RWPE1 (cell line): Measurements from ENCODE around the gene CCDC70.

Experiments used
- CTCF ChIA-PET: fragments of 350-600 bp; sonication (Branson Sonifier 250); formaldehyde crosslinking; extraction: SDS; loops from one replicate; lab custom pipeline; 2021; lab: Yijun Ruan, JAX
- POLR2A ChIA-PET: fragments of 400-600 bp; formaldehyde crosslinking; extraction: SDS; loops from one replicate; lab custom pipeline; 2020; ENCODE audit warnings: antibody characterized with exemption; ENCODE audit not compliant: low non-redundant PET; lab: Yijun Ruan, JAX
- DNase-seq: peaks from one replicate; pipeline ENCODE4 v3.0.0; 2012; ENCODE audit warnings: low spot score
- H3K27ac ChIP-seq: fragments of 450-650 bp; 2 replicates; pipeline ENCODE4 v1.5.1; 2017
- CTCF ChIP-seq: fragments of 450-650 bp; conservative IDR thresholded peaks from 2 replicates; pipeline ENCODE4 v1.5.1; 2017; ENCODE audit warnings: low read depth, mild to moderate bottlenecking

Gene CCDC70

GRCh38 chr13:51856027-51856736 is 5.6 kb upstream of the CCDC70 start:
- no peak overlapping the region for H3K27ac ChIP-seq
- POLR2A ChIA-PET, result no interaction called here
- no peak for TF ChIP-seq CTCF
- no peak for DNase-seq
- CTCF ChIA-PET, result interaction anchor here (0.5 to 0.6 kb wide), 2 partner anchors 500 to 1430 kb away, joined by 3 to 4 read pairs; no protein-coding TSS in a partner anchor

GRCh38 chr13:51856998-51857397 is 4.8 kb upstream of the CCDC70 start:
- POLR2A ChIA-PET, result no interaction called here
- no peak overlapping the region for H3K27ac ChIP-seq
- no peak for TF ChIP-seq CTCF
- DNase-seq, result no peak
- CTCF ChIA-PET, result interaction anchor here (0.5 kb wide), 1 partner anchor 501 kb away, joined by 4 read pairs; no protein-coding TSS in a partner anchor

- ChIA-PET POLR2A (no interaction called here), CTCF (interaction anchor here (0.7 to 1.0 kb wide), 2 partner anchors 16 to 456 kb away, joined by 3 read pairs; no protein-coding TSS in a partner anchor)
- DNase-seq, result peak; percentile 28
- no peak for TF ChIP-seq CTCF
- no peak overlapping the region for H3K27ac ChIP-seq
Measured at GRCh38 chr13:51858433-51859247, 3.1 kb upstream of the CCDC70 start.

- DNase-seq, result no peak
- CTCF ChIA-PET, result interaction anchor here (0.6 kb wide), 1 partner anchor 312 kb away, joined by 3 read pairs; no protein-coding TSS in a partner anchor
- POLR2A ChIA-PET, result no interaction called here
Measured at GRCh38 chr13:51862957-51863356, 1.2 kb downstream of the CCDC70 start.

GRCh38 chr13:51865838-51866237 is 4.1 kb downstream of the CCDC70 start:
- CTCF ChIA-PET, result no interaction called here
- DNase-seq, result no peak
- H3K27ac ChIP-seq, result no peak overlapping the region
- POLR2A ChIA-PET, result no interaction called here
- no peak for TF ChIP-seq CTCF

More at GRCh38 chr13:51862957-51863356, 1.2 kb downstream of the CCDC70 start:
- H3K27ac ChIP-seq, result no peak overlapping the region
- no peak for TF ChIP-seq CTCF

- no peak for DNase-seq
- POLR2A ChIA-PET, result no interaction called here
- CTCF ChIA-PET, result no interaction called here
Measured at GRCh38 chr13:51867062-51867461, 5.3 kb downstream of the CCDC70 start.

More at GRCh38 chr13:51867062-51867461, 5.3 kb downstream of the CCDC70 start:
- H3K27ac ChIP-seq, result no peak overlapping the region
- TF ChIP-seq CTCF, result no peak
